IPS-11a (cell line): Measurements from ENCODE around the gene TUBGCP6.
"Not testable (repeated sequence)": the region's sequence is repeated elsewhere in the genome, so short reads cannot be mapped to it uniquely, and the experiment has no call there.

Experiments
- H3K4me3 ChIP-seq: one replicate; pipeline ENCODE4 v1.5.1; 2013; ENCODE audit warnings: low read depth, low read length, control low read depth

Gene TUBGCP6

DNA sequence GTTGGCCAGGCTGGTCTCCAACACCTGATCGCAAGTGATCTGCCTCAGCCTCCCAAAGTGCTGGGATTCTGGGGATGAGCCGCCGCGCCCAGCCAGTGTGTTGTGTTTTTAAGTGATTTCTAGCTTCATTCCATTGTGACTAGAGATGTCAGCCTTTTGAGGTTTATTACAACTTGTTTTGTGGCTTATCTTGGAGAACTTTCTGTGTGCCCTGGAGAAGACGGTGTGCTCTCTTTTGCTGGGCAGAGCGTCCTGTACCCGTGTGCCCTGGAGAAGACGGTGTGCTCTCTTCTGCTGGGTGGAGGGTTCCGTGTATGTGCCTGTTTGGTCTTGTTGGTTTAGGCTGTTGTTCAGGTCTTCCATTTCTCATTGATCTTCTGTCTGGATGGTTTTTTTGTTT, 31.6 kb downstream of the TUBGCP6 start:
- H3K4me3 ChIP-seq: no peak overlapping the region

DNA sequence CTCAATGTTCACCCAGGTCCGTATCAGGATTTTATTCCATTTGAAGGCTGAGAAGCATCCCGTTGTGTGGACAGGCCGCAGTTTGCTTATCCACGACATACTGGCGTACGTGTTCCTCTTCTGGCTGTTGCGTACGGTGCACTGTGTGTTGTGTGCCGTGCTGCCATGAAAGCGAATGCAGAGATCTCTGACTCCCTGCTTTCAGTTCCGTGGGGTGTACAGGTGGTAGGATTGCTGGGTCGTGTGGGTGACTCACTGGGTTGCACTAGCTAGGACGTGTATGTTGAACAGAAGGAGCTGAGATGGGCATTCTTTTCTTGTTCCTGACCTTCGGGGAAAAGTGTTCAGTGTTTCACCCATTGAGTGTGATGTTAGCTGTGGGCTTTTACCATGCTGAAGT, 33.7 kb downstream of the TUBGCP6 start:
- H3K4me3 ChIP-seq: no peak overlapping the region

DNA sequence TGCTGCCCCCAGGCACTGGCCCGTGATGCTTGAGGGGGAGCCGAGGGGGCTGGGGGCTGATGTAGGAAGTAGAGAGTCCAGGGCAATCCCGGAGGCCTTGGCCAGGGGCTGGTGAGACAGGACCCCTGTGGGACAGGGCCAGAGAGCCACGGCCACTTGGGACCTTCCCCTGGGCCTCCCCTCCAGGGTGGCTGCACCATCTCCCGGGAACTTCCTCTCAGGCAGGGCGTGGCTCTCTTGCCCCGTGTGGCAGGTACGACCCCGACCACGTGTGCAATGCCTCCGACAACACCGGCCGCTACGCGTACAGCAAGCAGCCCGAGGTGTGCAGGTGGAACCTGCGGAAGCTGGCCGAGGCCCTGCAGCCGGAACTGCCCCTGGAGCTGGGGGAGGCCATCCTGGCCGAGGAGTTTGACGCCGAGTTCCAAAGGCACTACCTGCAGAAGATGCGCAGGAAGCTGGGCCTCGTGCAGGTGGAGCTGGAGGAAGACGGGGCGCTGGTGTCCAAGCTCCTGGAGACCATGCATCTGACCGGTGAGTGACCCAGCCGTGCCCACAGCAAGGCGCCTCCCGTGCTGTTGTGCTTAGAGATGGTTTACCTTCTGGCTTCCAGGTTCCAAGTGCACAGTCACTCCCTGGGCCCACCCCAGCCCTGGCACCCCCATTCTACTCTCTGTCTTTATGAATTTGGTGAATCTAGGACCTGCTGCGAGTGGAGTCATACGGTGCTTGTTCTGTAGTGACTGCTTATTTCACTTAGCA, 34.3 kb downstream of the TUBGCP6 start:
- H3K4me3 ChIP-seq: no peak overlapping the region

DNA sequence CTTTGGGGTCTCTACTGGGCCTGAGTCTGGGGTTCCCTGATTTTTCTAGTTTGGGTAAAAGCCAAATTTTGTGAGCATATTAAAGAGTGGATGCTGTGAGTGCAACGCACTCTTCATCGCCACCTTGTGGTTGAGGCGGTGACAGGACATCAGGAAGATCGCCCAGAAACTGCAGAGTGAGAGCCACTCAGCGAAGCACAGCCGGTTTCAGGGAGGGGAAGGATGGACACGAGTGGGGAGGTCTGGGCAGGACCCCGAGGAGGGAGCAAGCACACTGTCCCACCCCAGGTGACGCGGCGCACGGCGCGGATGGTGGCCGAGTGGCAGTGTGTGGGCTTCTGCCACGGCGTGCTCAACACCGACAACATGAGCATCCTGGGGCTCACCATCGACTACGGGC, 34.9 kb downstream of the TUBGCP6 start:
- H3K4me3 ChIP-seq: no peak overlapping the region

DNA sequence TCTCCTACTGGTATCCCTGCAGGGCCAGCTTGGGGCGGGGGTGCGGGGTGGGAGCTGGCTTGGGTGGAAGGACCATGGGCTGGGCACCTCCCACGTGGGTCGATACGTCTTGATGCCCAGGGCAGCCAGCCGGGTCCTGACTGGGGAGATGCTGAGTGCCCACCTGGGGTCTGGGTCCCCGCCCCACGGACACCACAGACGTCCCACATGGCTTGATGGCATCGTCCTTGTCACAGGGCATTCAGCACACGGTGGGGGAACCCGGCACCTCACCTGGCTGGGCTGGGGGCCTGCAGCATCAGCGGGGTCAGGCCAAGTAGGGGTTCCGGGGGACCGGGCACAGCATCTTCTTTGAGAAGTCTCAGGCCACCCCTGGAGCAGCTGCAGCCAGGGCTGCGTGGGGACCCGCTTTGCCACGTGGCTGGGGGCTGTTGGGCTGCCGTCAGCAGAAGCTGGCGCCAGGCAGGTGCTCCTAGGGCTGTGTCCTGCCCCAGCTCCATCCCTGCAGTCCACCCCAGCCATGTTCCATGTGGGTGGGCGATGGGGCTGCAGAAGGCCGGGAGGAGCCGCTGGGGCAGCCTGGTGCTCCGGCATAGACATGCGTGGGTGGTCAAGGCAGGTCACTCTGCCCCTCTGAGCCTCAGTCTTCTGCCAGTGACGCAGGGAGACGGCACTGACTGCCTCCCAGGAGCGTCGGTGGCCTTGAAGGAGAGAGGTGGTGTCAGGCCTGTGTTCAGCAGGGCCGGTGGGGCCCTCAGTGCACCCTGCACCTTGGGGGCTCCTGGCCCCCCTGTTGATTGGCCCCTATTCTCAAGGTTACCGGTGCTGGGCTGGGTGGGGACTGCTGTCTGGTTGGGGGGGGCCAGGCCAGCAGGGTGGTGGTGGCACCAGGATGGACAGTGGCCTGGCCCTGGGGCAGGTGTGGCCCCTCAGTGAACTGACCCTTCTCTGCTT, 35.6 kb downstream of the TUBGCP6 start:
- no peak overlapping the region for H3K4me3 ChIP-seq

DNA sequence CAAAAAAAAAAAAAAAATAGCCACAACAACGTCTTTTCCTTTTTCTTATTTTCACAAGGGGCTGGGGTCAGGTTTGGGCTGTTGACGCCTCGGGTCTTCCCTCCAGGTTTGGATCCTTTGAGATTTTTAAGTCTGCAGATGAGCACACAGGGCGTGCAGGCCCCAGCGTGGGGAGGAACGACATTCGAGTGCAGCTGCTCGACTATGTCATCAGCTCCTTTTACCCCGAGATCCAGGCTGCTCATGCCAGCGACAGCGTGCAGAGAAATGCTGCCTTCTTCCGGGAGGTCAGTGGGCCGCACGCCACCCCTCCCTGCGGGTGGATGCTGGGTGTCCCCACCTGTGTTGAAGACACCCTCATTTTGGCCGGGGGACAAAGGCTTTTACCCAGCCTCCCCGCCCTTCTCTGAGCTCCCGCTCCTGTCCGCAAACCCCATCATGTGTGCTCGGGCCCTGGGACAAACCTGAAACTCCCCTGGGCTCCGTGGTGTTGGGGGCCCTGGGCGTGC, 36.3 kb downstream of the TUBGCP6 start:
- H3K4me3 ChIP-seq: no peak overlapping the region

DNA sequence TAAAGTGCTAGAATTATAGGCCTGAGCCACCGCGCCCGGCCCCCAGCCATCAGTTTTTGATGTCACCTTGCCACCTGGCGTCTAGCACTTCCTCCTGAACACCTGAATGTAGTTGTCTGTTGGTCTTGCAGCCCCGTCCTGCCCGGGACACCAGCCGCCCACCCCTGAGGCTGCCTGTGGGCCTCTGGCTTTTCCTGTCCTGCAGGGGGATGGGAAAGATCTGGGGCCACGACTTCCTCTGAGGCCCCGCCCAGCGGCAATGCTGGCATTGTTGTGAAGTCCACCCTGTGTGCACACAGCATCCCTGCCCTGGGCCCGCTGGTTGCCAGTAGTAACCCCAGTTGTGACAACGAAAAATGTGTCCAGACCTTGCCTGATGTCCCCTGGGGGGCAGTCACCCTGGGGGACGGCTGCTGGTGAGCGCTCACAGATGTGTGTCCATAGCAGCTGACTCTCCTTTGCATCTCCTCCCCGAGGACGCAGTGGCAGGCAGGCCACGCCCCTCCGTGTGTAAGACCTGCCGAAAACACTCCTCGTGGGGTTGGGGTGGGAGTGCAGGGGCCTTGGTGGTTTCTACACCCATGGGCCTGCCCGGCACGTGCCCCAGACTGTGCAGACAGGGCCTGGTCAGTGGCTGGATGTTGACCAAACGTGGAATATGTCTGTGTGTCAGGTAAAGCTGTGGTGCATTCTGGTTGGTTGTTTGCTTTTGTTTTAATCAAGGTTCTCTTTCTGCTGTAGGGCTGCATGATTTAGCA, 37.3 kb downstream of the TUBGCP6 start:
- H3K4me3 ChIP-seq: no peak overlapping the region

DNA sequence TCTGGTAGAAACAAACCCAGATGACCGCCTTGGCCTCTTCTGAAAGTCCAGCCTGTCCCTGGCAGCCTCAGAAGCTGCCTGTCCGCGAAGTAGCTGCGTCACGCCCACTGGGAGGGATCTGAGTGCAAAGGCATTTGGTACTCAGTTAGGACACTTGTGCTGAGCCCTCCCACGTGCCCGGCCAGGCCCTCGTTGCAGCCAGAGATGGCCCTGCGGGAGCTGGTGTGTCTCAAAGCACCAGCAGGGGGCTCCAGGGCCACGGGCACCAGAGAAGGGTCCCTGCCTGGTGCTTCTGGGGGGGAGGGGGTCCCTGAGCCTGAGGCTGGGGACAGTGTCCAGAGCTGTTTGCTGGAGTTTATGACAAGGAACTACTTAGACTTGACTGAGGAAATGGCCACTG, 38.2 kb downstream of the TUBGCP6 start:
- H3K4me3 ChIP-seq: no peak overlapping the region

DNA sequence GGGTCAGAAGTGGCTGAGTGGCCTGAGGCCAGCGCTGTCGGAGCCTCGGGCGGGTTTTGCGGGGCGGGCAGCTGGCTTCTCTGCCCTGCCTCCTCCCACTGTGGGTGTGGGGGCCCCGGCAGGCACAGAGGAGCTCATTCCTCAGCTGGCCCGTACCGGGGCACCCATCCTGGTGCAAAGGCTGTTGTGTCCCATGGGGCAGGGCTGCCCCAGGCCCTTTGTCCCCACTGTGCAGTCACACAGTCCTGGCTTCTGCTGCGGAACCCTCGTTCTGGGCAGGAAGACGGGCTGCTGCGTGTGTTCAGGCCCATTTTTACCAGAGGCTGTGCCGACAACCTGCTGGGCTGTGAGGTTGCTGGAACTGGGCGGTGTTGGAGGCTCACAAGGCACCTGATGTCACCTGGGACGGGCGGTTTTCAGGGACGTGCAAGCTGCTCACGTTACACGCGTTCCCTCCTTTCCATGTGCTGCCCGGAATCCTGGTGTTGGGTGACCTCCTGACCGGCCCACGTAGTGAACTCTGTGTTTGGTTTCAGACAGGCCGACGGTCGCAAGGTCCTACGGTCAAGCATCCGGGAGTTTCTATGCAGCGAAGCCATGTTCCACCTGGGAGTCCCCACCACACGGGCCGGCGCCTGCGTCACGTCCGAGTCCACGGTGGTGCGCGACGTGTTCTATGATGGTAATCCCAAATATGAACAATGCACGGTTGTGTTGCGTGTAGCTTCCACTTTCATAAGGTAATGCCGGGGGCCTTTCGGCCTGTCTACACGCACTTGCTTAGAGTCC, 38.8 kb downstream of the TUBGCP6 start:
- no peak overlapping the region for H3K4me3 ChIP-seq

DNA sequence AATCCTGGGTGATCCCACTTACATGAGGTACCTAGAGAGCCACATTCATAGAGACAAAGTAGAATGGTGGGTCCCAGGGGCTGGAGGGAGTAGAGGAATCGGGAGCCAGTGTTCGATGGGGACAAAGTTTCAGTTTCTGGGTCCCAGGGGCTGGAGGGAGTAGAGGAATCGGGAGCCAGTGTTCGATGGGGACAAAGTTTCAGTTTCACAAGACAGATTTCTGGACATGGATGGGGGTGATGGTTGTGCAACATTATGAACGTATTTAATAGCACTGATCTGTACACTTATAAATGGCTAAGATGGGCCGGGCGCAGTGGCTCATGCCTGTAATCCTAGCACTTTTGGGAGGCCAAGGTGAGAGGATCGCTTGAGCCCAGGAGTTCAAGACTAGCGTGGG, 39.8 kb downstream of the TUBGCP6 start:
- H3K4me3 ChIP-seq: not testable (repeated sequence)

DNA sequence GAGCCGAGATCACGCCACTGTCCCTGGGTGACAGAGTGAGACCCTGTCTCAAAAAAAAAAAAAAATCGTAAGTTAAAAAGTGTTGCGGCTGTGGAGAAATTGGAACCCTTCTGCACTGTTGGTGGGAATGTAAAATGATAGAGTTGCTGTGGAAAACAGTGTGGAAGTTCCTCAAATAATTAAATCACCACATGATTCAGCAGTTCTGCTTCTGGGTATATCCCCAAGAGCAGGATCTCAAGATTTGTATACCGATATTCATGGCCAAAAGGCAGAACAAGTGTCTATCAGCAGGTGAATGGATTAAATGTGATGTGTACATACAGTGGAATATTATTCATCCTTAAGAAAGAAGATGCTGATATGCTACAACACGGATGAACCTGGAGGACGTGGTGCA, 40.3 kb downstream of the TUBGCP6 start:
- H3K4me3 ChIP-seq: no peak overlapping the region

DNA sequence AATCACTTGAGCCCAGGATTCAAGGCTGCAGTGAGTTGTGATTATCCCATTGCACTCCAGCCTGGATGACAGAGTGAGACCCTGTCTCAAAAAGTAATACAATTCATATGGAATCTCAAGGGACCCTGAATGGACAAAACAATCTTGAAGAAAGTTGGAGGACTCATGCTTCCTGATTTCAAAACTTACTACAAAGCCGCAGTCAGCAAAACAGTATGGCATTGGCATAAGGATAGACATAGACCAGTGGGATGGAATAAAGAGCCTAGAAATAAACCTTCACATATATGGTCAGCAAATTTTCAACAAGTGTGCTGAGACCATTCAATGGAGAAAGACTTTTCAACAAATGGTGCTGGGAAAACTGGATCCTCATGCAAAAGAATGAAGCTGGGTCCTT, 41.5 kb downstream of the TUBGCP6 start:
- H3K4me3 ChIP-seq: no peak overlapping the region

DNA sequence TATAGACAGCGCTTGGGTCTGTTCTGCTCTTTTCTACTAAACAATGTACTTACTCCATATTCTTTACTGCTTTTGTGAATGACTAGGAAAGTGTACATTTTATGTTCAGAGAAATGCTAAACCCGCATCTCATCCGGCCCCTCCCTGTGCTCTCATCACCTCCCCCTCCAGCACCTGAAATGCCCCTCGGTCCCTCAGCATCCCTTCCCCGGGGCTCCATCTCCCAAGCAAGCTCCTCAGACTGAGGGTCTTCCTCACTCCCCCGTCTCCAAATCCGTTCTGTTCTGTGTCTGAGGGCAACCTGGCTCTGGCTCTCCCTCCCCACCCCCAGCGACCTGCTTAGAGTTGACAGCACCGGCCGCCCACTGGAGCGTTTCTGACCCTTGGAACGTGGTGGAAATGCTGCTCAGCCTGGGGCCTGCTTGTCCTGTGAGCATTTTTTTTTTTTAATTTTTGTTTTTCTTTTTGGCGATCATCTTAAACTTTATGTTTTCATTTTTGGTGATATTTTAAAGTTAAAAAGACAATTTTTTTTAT, 42.6 kb downstream of the TUBGCP6 start:
- peak overlapping the region; percentile 67 for H3K4me3 ChIP-seq

DNA sequence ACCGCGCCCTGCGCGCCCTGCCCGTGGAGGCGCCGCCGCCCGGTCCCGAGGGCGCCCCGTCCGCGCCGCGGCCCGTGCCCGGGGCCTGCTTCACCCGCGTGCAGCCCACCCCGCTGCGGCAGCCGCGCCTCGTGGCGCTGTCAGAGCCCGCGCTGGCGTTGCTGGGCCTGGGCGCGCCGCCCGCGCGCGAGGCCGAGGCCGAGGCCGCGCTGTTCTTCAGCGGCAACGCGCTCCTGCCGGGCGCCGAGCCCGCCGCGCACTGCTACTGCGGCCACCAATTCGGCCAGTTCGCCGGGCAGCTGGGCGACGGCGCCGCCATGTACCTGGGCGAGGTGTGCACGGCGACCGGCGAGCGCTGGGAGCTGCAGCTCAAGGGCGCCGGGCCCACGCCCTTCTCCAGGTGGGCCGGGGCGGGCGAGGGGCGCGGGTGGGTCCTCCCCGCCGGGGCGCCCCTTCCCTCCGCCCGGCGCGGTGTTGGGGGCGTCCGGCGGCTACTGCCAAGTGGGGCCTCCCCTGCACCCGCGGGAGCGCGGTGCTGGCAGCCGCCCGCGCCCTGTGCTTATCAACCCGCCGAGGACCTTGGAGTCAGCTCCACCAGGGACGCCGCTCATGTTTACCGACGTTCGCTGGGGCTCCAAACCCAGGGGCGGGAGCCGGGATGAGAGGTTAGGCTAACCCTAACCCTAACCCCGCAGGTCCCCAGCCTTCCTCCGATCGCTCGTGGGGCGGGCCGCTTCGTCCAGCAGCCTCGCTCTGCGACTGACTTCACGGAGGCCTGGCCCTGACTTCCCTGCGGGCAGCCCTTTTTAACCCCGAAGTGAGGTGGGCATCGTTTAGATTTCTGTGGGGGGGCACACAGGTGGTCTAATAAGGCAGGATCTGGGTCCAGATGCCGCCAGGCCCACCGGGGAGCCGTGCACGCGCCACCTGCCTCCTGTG, 43.4 kb downstream of the TUBGCP6 start:
- H3K4me3 ChIP-seq: peak overlapping the region; percentile 67

DNA sequence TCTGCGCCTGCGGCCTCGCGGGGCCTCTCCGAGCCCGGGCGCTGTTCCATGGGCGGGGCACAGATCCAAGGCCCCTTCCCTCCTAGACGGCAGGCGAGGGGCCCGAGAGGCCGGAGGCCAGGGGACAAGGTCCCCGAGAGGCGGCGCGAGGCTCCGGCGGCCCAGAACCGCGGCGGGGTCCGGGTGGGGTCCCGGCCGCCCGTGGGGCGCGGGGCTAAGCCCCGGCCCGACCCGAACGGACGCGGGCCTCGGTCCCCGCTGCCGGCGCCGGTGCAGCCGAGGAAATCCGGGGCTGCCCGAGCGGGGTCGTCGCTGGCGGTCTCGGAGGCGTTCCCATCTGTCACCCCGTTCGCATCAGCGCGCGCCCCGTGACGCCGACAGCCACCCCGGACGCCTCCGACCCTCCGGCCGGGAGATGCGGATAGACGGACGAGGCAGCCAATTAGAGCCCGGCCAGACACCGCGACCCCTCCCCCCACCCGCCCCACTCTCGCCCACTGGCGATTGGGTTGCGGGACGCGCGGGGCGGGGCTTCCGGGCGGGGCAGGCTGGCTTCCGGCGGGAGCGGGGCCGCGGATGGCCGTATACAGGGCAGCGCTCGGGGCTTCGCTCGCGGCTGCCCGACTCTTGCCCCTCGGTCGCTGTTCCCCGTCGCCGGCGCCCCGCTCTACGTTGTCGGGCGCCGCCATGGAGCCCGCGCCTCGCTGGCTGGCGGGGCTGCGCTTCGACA, 44.2 kb downstream of the TUBGCP6 start, which contains the start of gene SELENOO:
TSS of gene SELENOO (plus strand) at position 551 of the 730 bp plus-strand sequence. CDS start at position 577, 26 bp downstream.
- H3K4me3 ChIP-seq: peak within 1 kb of the TSS; percentile 67

DNA sequence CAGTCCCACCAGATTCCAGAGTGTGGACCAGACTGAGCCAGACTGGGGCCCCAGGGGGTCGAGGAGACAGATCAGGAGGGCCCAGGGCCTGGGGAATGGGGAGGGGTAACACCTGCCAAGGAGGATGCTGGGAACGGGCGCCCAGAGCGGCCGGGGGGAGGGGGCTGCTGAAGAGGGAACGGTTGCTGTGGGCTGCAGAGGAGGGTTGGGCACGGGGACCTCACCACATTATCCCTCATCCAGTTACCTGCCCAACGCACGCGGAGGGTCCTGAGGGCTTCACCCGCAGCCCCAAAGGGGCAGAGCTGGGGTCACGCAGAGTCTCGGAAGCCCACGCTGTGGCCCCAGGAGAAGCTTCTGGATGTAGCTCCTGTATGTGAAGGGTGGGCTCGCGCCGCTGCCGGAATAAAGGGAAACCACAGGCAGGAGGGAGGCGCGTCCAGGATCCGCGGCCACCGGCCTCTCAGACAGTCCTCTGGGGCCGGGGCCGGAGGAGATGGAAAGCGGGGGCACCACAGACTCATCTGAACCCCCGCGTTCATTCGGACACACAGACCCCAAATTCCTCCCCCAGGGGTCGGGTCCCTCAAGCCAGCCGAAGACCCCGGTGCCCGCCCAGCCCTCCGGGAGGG, 44.9 kb downstream of the TUBGCP6 start:
- H3K4me3 ChIP-seq: peak overlapping the region; percentile 41

DNA sequence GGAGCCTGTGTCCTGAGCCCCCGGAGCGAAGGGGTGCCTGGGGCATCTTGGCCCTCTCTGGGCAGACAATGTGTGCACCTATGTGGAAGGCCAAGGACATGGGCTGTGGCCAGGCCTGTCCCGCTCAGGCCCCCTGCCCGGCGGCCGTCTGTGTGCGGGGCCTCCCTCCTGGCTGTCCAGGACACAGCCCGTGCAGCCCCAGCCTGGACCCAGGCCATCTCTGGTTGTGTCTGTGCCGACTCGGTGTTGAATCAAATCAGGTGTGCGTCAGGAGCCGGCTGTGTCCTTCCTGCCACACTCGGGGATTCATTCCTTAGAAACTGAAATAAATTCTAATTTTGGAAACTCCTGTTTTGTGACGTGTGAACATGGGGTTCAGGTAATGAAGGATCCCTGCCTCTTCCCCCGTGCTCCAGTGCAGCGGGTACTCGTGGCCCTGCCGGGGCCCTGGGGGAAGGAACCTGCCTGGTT, 45.5 kb downstream of the TUBGCP6 start:
- H3K4me3 ChIP-seq: no peak overlapping the region

DNA sequence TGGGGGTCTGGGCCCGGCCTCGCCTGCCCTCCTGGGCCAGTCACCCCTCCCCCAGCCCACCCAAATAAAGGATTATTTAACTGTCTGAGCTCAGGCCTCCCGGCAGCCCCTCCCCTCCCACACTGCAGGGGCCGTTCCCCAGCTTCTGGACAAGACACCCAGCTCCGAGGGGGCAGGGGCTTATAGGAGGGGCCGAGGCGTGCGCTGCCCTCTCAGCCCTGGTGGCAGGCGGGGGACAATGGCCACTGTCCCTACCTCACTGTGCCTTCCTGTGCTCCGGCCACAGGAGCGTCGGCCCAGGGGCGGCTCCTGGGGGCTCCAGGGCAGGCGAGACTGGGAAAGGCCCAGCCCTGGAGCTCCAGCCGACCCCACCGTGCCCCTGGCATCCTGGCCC, 46.2 kb downstream of the TUBGCP6 start:
- H3K4me3 ChIP-seq: no peak overlapping the region
